ENCODE measurements around the gene KDM3A.
A peak's percentile ranks its signal among the peaks of the same experiment; 100 is the strongest.

KDM3A gene

GRCh38 chr2:86468162-86469033 lies 27.2 kb downstream of the KDM3A start:
- no peak for TF ChIP-seq CTCF (conservative IDR thresholded peaks at IDR 0.05)
- no peak overlapping the region for H3K27ac ChIP-seq

- H3K27ac ChIP-seq = peak overlapping the region; percentile 40; the same call in 1 of the 2 replicates
- TF ChIP-seq CTCF (conservative IDR thresholded peaks at IDR 0.05) = no peak
Measured at GRCh38 chr2:86470890-86471289, 29.7 kb downstream of the KDM3A start.

GRCh38 chr2:86471637-86472036 lies 30.5 kb downstream of the KDM3A start:
- TF ChIP-seq CTCF (conservative IDR thresholded peaks at IDR 0.05) = no peak
- no peak overlapping the region for H3K27ac ChIP-seq

GRCh38 chr2:86476092-86476491 lies 34.9 kb downstream of the KDM3A start:
- H3K27ac ChIP-seq = no peak overlapping the region
- no peak for TF ChIP-seq CTCF (conservative IDR thresholded peaks at IDR 0.05)

GRCh38 chr2:86476918-86477317 lies 35.7 kb downstream of the KDM3A start:
- TF ChIP-seq CTCF (conservative IDR thresholded peaks at IDR 0.05) = no peak
- H3K27ac ChIP-seq = no peak overlapping the region

- no peak for TF ChIP-seq CTCF (conservative IDR thresholded peaks at IDR 0.05)
Measured at GRCh38 chr2:86477349-86477748, 36.2 kb downstream of the KDM3A start.

GRCh38 chr2:86480105-86480504 lies 38.9 kb downstream of the KDM3A start:
- TF ChIP-seq CTCF (conservative IDR thresholded peaks at IDR 0.05) = no peak
- peak overlapping the region; percentile 74 for H3K27ac ChIP-seq

More at GRCh38 chr2:86477349-86477748, 36.2 kb downstream of the KDM3A start:
- H3K27ac ChIP-seq = no peak overlapping the region
